SKM-1 treated with dmso at 0.1 percent for 144 hours (cell line): Measurements from ENCODE around the gene HDAC11.
"Not testable (repeated sequence)": the region's sequence is repeated elsewhere in the genome, so short reads cannot be mapped to it uniquely, and the experiment has no call there.

Experiments
- DNase-seq: peaks from one replicate; lab custom pipeline; 2025; ENCODE audit not compliant: unreplicated experiment; lab: John Stamatoyannopoulos, UW

HDAC11 gene, protein sequence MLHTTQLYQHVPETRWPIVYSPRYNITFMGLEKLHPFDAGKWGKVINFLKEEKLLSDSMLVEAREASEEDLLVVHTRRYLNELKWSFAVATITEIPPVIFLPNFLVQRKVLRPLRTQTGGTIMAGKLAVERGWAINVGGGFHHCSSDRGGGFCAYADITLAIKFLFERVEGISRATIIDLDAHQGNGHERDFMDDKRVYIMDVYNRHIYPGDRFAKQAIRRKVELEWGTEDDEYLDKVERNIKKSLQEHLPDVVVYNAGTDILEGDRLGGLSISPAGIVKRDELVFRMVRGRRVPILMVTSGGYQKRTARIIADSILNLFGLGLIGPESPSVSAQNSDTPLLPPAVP

DNA sequence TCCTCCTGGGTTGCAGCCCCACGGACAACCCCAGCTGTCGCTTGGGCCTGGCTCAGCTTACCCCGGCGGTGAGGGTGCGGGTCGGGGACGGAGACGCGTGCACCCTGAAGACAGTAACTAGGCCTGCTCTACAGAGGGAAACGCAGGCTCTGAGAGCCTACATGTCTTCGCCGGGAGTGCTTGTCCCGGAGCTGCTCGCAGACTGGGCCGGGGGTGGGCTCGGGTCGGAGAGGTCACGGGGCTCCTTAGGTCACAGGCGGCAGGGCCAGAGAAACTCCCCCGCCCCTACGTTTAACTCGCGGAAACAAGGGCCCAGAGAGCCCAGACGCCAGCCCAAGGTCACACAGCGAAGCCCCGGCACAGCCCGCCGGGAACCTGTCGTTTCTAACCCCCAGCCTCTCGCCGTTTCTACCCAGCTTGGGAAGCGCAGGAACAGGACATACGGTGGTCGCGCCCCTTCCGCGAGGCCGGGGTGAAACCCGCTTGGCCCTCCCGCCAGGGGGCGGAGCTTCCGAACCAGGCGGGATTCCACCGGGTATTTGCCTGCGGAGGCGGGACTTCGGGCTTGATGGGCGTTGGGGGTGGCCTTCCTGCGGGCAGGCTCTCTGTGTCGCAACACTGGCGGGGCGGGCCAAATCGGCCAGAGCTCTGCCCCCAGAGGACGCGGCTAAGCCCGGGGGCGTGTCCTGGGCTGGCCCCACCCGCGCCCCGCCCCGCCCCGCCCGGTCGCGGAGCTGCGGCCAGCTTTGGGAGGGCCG is at the start of gene HDAC11:
Gene HDAC11 (plus strand): TSS at position 725 of the 758 bp plus-strand sequence. CDS start 42 bp downstream, outside the sequence.
- peak; percentile 94 for DNase-seq

DNA sequence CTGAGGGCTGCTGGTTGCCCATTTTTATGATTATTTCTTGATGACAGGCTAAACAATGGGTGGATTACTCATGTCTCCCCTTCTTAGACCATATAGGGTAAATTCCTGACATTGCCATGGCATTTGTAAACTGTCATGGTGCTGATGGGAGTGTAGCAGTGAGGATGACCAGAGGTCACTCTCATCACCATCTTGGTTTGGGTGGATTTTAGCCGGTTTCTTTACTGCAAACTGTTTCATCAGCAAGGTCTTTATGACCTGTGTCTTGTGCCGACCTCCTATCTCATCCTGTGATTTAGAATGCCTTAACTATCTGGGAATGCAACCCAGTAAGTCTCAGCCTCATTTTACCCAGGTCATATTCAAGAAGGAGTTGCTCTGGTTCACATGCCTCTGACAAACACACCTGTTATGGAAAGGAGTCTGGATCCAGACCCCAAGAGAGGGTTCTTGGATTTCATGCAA is 49.7 kb upstream of the HDAC11 start:
- DNase-seq = not testable (repeated sequence)

DNA sequence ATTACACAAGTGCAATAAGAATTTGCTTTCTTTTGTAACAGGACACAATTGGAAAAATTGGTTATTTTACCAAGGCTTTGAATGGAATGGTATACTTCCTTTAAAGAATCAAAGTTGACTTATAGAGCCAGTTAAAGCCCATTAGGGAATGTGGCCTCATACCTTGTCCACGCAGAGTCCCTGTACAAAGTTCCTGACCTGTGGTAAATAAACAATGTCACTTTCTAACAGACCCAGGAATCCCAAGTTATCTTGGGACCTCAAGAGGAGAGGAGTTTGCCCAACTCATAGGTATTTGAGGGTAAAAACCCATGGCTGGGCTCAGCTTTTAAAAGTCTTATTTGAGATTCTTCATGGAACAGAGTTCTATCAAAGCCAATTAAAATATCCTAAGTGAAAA is 48.0 kb upstream of the HDAC11 start:
- no peak for DNase-seq

DNA sequence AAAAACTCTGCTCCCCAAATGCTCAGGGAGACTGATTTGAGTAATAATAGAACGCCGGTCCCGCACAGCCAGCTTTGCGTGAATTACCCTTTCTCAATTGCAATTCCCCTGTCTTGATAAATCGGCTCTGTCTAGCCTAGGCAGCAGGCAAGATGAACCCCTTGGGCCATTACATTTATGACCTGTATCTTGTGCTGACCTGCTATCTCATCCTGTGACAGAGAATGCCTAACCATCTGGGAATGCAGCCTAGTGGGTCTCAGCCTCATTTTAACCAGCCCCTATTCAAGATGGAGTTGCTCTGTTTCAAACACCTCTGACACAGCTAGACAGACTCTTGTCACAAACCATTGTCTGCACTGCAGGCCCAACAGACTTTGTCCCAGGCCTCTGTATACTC is 46.2 kb upstream of the HDAC11 start:
- no peak for DNase-seq

DNA sequence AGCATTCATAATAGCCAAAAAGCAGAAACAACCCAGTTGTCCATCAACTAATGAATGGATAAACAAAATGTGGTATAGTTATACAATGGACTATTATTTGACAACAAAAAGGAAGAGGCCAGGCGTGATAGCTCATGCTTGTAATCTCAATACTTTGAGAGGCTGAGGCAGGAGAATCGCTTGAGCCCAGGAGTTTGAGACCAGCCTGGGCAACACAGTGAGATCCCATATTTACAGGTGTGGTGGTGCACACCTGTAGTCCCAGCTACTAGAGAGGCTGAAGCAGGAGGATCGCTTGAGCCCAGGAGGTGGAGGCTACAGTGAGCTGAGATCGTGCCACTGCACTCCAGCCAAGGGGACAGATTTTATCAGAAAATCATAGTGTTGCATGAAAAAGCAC is 43.9 kb upstream of the HDAC11 start:
- not testable (repeated sequence) for DNase-seq

DNA sequence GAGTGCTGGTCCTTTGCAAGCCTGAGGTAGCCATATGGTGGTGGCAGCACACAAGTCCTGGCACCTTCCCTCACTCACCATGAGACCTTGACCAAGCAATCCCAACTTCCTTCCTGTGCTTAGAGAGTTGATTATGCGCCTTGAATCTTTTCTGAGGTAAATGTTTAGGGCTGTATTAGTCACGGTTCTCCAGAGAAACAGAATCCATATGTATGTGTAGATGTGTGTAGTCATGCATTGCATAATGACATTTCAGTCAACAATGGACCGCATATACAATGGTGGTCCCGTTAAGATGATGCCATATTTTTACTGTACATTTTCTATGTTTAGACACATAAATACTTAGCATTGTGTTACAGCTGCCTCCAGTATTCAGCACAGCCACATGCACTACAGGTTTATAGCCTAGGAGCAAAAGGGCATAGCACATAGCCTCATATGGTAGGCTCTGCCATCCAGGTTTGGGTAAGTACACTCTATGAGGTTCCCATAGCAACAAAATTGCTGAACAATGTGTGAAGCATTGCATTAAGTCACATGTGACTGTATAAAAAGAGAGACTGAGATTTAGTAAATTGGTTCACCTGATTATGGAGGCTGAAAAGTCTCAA is 39.8 kb upstream of the HDAC11 start:
- DNase-seq = no peak

DNA sequence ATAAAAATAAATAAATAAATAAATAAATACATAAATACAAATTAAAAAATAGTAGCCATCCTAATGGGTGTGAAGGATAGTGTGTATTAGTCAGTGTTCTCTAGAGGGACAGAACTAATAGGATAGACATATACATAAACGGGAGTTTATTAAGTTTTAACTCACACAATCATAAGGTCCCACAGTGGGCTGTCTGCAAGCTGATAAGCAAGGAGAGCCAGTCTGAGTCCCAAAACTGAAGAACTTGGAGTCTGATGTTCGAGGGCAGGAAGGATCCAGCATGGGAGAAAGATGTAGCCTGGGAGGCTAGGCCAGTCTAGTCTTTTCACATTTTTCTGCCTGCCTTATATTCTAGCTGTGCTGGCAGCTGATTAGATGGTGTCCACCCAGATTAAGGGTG is 37.2 kb upstream of the HDAC11 start:
- not testable (repeated sequence) for DNase-seq

DNA sequence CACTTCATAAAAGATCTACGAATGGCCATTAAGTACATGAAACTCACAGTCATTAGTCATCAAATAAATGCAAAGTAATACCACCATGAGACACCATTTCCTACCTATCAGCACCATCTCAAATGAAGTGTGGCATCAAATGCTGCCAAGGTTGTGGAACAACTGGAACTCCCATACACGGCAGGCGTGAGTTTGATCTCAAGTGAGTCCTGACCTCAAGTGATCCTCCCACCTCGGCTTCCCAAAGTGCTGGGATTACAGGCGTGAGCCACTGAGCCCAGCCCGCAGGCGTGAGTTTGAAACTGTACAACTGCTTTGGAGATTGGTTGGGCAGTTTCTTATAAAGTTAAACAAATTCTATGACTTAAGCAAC is 28.8 kb upstream of the HDAC11 start:
- DNase-seq = no peak

DNA sequence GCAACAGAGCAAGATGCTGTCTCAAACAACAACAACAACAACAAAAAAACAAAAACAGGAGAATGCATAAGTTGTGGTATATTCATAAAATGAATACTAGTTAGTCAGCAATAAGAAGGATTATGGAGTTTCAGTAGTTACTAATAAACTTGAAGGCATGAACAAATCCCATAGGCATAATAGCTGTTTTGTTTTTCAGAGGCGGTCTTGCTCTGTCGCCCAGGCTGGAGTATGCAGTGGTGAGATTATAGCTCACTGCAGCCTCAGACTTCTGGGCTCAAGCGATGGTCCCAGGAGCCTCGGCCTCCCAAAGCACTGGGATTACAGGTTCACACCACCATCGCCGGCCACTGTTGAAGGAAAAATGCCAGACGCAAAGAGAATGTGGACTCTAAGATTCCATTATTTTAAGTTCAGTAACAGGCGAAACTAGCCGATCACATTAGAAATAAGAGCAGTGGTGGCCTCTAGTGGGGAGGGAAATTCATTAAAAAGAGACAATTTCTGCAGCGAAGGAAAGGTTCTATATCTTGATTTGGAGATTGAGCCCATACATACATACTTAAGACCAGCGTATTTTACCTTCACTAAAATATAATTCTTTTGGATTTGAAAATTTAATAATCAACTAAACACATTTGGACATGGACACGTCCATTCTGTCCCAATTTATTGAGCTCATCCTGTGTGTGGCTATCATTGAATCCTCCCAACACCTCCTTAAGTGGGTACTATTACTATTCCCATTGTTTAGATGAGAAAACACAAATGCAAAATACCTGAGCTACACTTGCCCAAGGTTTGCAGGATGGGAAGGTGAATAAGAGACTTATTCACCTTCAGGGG is 27.4 kb upstream of the HDAC11 start:
- peak; percentile 69 for DNase-seq

DNA sequence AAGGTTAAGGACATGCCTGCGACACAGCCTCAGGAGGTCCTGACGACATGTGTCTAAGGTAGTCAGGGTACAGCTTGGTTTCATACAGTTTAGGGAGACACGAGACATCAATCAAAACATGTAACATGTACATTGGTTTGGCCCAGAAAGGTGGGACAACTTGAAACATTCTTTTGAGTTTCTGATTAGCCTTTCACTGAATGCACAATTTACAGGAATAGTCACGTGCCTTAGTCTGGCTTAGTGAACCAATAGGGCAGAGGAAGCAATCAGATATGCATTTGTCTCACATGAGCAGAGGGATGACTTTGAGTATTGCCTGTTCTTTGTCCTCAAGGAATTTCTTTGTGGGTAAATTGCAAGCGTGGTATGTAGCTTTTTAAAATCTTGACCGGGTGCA is 24.5 kb upstream of the HDAC11 start:
- DNase-seq = no peak

DNA sequence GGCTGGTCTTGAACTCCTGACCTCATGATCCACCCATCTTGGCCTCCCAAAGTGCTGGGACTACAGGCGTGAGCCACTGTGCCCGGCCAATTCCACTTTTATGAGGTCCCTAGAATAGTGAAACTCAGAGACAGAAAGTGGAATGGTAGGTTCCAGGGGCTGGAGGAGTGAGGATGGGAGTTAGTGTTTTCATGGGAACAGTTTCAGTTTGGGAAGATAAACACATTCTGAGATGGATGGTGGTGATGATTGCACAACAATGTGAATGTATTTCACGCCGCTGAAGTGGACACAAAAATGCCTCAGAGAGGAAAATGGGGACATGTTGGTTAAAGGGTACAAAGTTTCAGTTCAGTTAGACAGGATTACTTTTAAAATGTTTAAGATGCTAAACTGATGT is 22.5 kb upstream of the HDAC11 start:
- DNase-seq = no peak

DNA sequence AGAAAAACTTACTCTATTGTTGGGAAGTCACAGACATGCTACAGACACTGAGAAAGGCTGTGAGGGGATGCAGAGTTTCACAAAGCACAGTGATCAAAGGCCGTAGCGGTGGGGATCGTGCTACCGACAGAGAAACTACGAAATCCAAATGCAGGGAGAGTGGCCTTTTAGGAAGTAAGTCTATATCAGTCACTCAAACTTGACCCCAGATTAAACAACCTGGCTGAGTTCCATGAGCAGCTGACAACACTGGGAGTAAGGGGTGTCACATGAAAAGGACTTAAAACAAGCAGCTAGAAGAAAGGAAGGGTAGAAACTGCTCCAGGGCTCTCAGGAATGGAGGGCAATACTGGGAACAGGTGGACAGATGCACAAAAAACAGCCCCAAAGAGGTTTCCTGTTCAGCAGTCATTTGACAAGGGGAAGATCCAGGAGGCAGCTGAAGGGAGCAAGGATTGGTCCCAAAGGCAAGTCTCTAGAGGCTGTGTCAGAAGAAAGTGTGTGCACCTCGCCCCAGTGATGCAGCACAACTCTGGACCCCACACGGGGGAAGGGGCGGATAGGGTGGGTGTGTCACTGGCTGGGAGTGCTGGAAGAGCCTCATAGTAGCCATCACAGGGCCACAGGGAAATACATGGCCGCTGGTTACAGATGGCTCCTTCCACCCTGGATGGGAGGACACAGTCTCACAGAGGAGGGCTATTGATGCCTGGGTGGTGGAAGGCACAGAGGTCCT is 20.3 kb upstream of the HDAC11 start:
- DNase-seq = no peak

DNA sequence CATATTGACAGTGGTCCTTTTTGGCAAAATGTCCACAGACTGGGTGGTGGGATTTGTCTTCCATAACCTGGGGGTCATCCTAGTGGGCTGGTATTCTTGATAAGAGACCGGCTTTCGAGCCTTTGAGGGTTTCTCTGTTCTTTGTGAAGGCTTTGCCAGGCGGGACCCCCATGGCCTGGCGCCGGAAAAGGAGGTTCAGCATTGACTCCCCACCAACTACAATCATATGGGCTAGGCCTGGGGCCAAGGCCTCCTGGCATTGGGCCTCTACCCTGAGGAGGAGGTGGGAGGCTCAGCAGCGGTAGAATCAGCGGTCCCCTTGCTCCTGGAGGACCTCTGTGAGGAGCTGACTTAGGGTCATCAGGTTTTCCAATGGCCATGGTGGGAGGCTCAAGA is 19.8 kb upstream of the HDAC11 start:
- no peak for DNase-seq

DNA sequence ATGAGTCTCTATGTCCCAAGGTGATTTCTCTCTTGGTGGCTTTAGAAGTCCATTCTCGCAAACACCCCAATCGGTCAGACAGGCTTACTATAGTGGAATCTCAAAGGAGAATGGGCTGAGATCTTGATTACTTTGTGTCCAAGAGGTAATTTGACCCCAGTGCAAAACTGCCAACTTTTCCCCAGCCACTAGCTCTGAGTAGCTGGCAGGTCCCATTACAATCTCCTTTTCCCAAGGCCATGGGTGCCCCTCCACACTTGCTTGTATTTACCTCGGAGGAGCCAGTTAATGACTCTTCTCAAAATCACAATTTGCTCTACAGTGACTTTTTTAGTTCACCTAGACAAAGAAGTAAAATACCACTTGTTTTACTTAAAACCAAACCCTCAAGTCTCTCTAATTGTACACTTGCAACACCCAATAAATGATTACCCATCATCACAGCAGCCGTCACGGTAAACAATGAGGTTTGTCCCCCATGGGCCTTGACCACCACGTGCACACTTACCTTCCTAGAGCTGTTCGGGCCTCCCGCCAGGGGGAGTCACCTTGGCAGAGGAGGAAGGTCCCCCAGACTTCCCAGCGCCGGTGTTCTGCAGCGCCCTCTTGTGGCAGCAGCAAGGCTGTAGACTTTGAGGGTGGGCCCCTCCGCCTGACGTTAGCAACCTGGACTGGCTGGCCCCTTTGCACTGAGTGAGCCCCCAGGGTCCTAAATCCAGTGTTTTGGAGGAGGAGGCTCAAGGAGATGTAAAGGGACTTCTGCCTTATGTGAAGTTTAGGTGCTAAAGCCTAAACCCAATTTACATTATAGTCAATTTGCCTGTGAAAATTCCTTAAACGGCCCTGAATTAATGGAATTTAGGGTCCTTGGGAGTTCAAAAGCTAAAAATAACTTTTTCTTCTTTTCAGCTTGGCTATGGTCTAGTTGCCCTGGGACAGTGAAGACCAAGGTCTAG is 18.7 kb upstream of the HDAC11 start:
- peak; percentile 85 for DNase-seq

DNA sequence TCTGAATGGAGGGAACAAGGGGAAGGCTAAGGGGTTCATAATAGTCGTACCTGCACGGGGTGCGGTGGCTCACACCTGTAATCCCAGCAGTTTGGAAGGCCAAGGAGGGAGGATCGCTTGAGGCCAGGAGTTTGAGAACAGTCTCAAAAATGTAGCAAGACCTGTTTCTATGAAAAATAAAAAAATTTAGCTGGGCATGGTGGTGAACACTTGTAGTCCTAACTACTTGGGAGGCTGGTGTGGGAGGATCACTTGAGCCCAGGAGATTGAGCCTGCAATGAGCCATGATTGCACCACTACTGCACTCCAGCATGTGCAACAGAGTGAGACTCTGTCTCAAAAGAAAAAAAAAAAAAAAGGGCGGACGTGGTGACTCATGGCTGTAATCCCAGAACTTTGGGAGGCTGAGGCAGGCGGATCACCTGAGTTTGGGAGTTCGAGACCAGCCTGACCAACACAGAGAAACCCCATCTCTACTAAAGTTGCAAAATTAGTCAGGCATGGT is 17.9 kb upstream of the HDAC11 start:
- DNase-seq = no peak

DNA sequence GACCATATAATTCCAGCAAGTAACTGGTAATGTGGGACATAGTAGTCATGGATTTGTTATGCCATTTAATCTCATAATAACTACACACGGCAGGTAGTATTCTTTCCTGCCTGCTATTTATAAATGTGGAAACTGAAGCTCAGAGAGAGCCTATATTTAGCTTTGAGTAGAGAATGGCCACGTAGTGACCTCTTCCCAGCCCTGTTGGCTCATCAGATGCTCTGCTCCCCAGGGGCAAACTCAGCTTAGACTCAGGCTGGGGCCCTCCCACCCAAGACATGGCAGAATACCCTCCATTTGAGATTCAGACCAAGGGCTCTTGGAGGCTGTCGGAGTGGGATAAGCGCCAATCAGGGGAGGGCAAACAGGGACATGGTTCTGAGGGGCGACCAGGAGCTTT is 17.3 kb upstream of the HDAC11 start:
- DNase-seq = no peak

DNA sequence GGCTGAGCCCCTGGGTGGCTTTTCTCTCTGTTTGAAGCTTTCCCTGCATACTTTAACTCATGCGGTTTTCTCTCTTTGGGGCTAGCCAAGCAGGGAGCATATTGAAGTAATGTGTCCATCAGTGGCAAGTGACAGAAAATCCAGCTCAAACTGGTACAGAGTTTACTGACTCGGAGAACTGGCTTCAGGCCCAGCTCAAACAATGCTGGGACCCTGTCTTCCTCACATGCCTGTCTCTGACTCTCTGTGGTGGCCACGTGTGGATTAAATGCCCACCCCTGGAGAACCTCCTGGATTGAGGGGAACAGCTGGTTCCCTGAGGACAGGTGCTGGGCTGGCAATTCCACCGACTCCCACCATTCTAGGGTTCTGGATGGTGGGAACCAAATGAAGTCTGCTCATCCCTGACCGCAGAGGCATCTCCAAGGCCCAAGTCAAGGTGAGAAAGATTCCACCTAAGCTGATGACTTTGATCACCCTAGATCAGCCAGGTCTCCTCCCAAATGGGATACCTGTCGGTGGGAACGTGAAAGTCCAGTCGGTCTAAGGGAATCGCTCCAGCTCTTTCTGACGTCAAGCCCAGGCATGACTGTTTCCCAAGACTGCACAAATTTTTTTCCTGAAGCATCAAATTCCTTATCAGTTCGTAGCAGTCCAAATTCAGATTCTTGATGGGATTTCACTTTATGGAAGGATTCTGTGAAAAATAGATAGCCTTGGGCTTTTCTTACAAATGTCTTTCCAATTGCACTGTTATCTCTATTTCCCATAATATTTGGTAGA is 16.3 kb upstream of the HDAC11 start:
- no peak for DNase-seq

DNA sequence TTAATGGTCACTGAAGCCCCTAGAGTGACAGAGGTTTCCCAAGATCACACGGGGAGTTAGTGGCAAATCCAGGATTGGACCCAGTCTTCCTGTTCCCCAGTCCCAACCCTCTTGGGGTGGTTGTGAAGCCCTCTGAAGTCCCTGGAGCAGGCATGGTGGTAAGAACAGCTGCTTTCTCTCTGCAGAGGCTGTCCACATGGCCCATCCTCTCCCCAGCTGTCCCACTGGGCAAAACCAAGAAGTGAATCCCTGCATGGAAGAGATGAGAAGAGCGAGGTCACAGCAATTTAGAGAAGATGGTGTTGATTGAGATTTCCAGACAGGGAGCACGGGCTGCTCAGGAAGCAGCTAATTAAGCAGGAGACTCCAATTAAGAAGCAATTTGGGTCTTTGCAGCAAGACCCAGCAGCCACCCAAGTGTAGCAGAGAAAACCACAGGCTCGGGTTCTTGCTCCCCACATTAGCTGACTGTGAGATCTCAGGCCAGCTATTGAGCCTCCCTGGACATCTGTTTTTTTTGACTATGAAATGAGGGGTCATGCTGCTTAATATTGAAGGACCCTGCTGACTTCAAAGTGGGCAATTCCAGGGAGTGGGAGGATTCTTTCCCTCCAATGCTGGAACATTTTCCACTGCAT is 14.8 kb upstream of the HDAC11 start:
- DNase-seq = no peak
